NT2/D1 (cell line): ENCODE results near the gene BEND4.

Experiments used
- SUZ12 ChIP-seq: IDR thresholded peaks from 2 replicates; pipeline ENCODE4 v1.6.1; 2011; ENCODE audit not compliant: insufficient read length, insufficient read depth; ENCODE audit errors: extremely low read depth
- YY1 ChIP-seq: IDR thresholded peaks from 2 replicates; pipeline ENCODE4 v1.6.1; 2011; ENCODE audit not compliant: insufficient read length, insufficient read depth
- ZNF274 ChIP-seq: IDR thresholded peaks from 2 replicates; pipeline ENCODE4 v1.6.1; 2011; ENCODE audit warnings: mild to moderate bottlenecking, low read depth, low read length

DNA sequence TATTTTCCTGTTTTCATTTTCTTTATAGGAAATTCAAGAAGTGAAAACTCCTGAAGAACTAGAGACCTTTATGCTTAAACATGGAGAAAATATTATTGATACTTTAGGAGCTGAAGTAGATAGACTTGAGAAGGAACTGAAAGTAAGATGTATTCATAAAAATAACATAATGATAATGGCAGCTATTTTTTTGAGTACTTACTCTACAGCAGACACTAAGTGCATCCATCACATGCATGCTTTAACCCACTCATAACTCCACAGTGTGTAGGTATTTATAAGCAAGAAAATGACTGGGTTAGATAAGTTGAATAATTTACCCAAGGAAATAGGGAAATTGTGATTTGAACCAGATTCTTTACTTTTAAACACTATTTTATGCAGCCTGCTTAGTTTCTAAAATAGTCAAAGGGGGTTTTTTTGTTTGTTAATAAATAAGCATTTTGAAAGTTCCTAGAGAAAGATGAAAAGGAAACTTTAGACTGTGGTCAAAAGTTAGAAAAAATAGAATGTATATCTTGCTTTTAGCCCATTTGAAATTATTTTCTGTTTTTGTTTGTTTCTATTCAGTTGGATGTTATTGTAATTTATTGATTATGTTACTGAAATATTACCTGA lies 74.2 kb downstream of the BEND4 start:
- no peak for TF ChIP-seq ZNF274
- TF ChIP-seq YY1, result no peak
- TF ChIP-seq SUZ12, result no peak
